ENCODE results near the gene GOLGA6L10. TPM values are rescaled to one million over a fixed set of nuclear protein-coding genes. Genes with fewer than 3 reads are reported as not detected.

GOLGA6L10 gene
- total and polyA plus RNA-seq, 9 of the 15 experiments (the other 6 are each of a cell fraction or from before 2014, with no cell fraction given) = 0.32 to 7.1 (median 2.0) TPM

DNA sequence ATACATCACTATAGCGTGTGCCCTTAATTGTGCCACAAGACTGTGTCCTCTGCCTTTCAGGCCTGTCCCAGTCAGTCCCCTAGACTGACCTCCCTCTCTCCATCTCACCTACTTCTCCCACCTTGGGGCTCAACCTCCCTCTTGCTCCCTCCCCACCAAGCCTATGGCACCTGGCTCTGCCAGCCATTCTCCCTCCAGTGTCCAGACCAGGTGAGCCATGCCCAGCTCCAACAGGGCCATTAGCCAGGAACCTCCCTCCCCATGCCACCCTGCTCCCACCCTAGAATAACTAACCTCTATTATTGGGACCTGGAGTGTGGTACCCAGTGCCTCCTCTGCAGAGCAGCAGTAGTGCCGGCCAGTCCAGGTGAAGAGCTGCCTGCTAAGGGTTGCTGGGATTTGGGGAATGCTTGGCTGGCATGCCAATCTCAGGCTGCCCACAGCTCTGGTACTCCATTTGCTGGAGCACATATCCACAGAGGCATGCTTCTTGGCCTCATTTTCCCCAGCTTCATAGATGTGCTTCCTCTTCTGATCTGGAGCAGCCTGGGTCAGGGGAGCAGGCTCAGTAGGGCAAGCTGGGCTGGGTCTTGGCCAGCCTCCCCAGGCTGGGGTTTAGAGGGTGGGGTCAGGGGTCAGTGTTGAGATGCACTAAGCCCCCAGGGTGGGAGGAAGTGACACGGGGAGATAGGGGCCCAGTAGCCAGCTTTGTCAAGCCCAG is 47.8 kb downstream of the GOLGA6L10 start:
- Histone ChIP-seq H3K4me3 (no peak overlapping the region), H3K4me2 (ENCODE audit: insufficient read depth, low read length) (no peak overlapping the region), H3K27me3 (ENCODE audit: control insufficient read depth in 2 of 2, insufficient read depth in 2 of 2, low read length in 2 of 2) (peaks cover 0 to 4% of the 10 kb centered on the region in 2 experiments; a peak in 2 of 5 replicates), H3K9me1 (ENCODE audit: control insufficient read depth, insufficient read depth, low read length) (no peaks in the 10 kb centered on the region), H3K9me3 (replicated peaks; ENCODE audit: control insufficient read depth, insufficient read depth, low read depth, low read length) (no peaks in the 10 kb centered on the region), H4K20me1 (replicated peaks; ENCODE audit: control insufficient read depth, insufficient read depth, low read length) (no peaks in the 10 kb centered on the region), H3K79me2 (ENCODE audit: control insufficient read depth, insufficient read depth, low read length) (no peaks in the 10 kb centered on the region), H3K4me1 (replicated peaks in 1 of 2; ENCODE audit: control insufficient read depth in 2 of 2, insufficient read depth in 2 of 2, low read length in 2 of 2) (peaks cover 4 to 10% of the 10 kb centered on the region in 2 experiments; a peak in 3 of 5 replicates), H3K36me3 (ENCODE audit: control insufficient read depth, insufficient read depth, low read length) (no peaks in the 10 kb centered on the region), H3K27ac (ENCODE audit: extremely low read depth, low read depth, low read length) (no peak overlapping the region), H2AFZ (ENCODE audit: low read depth, low read length) (no peak overlapping the region), H3K9ac (ENCODE audit: insufficient read depth in 1 of 2, low read depth in 2 of 2, low read length in 2 of 2) (no peak overlapping the region)
- intact Hi-C loops (cut with micrococcal nuclease) = no loop called here
- CTCF ChIA-PET (ENCODE audit: low intra/inter-chr PET ratio) = no interaction called here
- BruUV-seq (replicated peaks) = no TSS peak
- no peak for ATAC-seq
- WGBS (ENCODE audit: insufficient coverage, low coverage, missing lambda C conversion rate) = 8% methylated on average over 3 of the region's 3 CpGs
- no peak for FAIRE-seq
- DNase-seq (ENCODE audit: extremely low read depth in 1 of 4, low spot score in 3 of 4) = no peak
- in situ Hi-C loops (cut with MboI) = no loop called here
- POLR2A ChIA-PET = no interaction called here
- TF ChIP-seq, protein P1, sequence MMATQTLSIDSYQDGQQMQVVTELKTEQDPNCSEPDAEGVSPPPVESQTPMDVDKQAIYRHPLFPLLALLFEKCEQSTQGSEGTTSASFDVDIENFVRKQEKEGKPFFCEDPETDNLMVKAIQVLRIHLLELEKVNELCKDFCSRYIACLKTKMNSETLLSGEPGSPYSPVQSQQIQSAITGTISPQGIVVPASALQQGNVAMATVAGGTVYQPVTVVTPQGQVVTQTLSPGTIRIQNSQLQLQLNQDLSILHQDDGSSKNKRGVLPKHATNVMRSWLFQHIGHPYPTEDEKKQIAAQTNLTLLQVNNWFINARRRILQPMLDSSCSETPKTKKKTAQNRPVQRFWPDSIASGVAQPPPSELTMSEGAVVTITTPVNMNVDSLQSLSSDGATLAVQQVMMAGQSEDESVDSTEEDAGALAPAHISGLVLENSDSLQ (IDR thresholded peaks at IDR 0.05) = no peak
- TF ChIP-seq YY1 (IDR thresholded peaks at IDR 0.05; ENCODE audit: borderline replicate concordance in 1 of 3, control insufficient read depth in 1 of 3, extremely low read depth in 1 of 3, insufficient read depth in 3 of 3, insufficient read length in 1 of 3, insufficient replicate concordance in 2 of 3, low read depth in 1 of 3, low read length in 2 of 3) = no peak
- TF ChIP-seq ZFX (CRISPR knock-in tag; IDR thresholded peaks at IDR 0.05) = no peak
- TF ChIP-seq, protein P2, sequence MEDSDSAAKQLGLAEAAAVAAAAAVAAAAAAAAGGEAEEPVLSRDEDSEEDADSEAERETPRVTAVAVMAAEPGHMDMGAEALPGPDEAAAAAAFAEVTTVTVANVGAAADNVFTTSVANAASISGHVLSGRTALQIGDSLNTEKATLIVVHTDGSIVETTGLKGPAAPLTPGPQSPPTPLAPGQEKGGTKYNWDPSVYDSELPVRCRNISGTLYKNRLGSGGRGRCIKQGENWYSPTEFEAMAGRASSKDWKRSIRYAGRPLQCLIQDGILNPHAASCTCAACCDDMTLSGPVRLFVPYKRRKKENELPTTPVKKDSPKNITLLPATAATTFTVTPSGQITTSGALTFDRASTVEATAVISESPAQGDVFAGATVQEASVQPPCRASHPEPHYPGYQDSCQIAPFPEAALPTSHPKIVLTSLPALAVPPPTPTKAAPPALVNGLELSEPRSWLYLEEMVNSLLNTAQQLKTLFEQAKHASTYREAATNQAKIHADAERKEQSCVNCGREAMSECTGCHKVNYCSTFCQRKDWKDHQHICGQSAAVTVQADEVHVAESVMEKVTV (CRISPR knock-in tag; IDR thresholded peaks at IDR 0.05) = no peak
- TF ChIP-seq CBX8 (IDR thresholded peaks at IDR 0.05; ENCODE audit: borderline replicate concordance, extremely low read depth, low read depth, low read length, poor library complexity, severe bottlenecking) = no peak
- TF ChIP-seq SUPT5H (IDR thresholded peaks at IDR 0.05) = no peak

Data from K562 (cell line).